GM21526 (cell line): ENCODE results near the gene ATP6V1B1.
"Not testable (repeated sequence)": the region's sequence is repeated elsewhere in the genome, so short reads cannot be mapped to it uniquely, and the experiment has no call there.

Experiments used
- ATAC-seq: cut with Tn5 transposase; IDR thresholded peaks from one replicate; pipeline ENCODE4 v1.9.1; 2021; ENCODE audit warnings: moderate library complexity; ENCODE audit not compliant: unreplicated experiment, low FRiP score

ATP6V1B1 gene

GRCh38 chr2:71003966-71004755 lies 68.5 kb downstream of the ATP6V1B1 start:
- ATAC-seq: no peak

DNA sequence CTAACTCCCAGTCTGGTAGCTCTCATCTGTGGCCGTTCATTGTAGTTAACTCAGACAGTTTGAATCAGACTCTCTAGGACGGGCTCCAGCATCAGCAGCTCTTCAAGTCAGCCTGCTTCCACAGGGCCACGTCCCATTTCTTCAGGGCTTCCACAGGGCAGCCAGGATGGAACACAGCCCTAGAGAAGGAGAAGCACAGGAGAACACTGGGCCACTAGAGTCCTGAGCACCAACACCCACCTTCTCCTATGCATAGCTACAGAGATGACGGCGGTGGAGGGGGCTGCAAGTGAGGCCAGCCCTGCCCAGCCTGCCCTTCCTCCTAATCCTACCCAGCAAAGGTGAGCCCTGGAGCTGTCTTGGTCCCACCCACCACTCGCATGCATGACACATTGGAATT lies 69.2 kb downstream of the ATP6V1B1 start:
- no peak for ATAC-seq

- ATAC-seq: no peak
These were observed 69.8 kb downstream of the ATP6V1B1 start for GRCh38 chr2:71005271-71006202.

GRCh38 chr2:71006323-71006722 lies 70.6 kb downstream of the ATP6V1B1 start:
- no peak for ATAC-seq

- ATAC-seq: no peak
These were observed 71.5 kb downstream of the ATP6V1B1 start for GRCh38 chr2:71006955-71007799.

DNA sequence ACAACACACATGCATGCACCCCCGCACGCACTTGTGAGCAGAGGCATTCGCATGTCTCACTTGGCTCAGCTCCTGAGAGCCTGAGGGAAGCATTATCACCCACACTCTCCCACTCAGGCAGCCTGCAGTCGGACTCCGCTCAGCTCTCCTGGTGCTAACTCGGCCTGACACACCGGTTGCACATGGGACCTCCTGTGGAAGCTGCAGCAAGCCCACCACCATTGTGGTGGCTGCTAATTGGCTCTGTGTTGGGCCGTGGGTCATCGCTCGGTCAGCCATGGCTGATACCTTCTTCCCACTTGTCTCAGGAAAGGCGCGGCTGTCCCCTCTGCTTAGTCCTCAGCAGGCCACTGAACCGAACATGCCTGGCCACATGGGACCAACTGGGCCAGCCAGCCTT lies 72.6 kb downstream of the ATP6V1B1 start:
- no peak for ATAC-seq

GRCh38 chr2:71011786-71012185 lies 76.1 kb downstream of the ATP6V1B1 start:
- not testable (repeated sequence) for ATAC-seq
